Esophagus muscularis mucosa (tissue), 3 donors: ENCODE data around the gene ZNF581.

Experiments used
- CTCF ChIP-seq, 3 experiments: fragments of 200-600 bp in 2 of 3; fragments of 450-650 bp in 1 of 3; sonication (generic) in 2 of 3; IDR thresholded peaks; one replicate each; pipeline ENCODE4 v1.5.1; 2017 to 2019; ENCODE audit warnings: antibody characterized with exemption in 3 of 3, mild to moderate bottlenecking in 2 of 3, moderate library complexity in 1 of 3
- POLR2A ChIP-seq: fragments of 450-650 bp; IDR thresholded peaks from one replicate; pipeline ENCODE4 v1.6.1; 2017; ENCODE audit warnings: antibody characterized with exemption, moderate library complexity, mild to moderate bottlenecking, low read depth
- POLR2AphosphoS5 ChIP-seq, 2 donors: sonication (generic); formaldehyde crosslinking; IDR thresholded peaks; one replicate each; pipeline ENCODE4 v1.6.1; 2017; ENCODE audit warnings: antibody characterized with exemption in 2 of 2

GRCh38 chr19:55688422-55689218 lies 45.2 kb downstream of the ZNF581 start:
- TF ChIP-seq POLR2A (no peak), POLR2AphosphoS5 (IDR thresholded peaks at IDR 0.05) (no peak), CTCF (IDR thresholded peaks at IDR 0.05) (no peak)
